NOMO-1 treated with dmso at 0.1 percent for 144 hours (cell line): ENCODE measurements around the gene KLF12.

ENCODE experiments used
- DNase-seq: peaks from one replicate; lab custom pipeline; 2025; ENCODE audit not compliant: unreplicated experiment; lab: John Stamatoyannopoulos, UW

KLF12 gene

DNA sequence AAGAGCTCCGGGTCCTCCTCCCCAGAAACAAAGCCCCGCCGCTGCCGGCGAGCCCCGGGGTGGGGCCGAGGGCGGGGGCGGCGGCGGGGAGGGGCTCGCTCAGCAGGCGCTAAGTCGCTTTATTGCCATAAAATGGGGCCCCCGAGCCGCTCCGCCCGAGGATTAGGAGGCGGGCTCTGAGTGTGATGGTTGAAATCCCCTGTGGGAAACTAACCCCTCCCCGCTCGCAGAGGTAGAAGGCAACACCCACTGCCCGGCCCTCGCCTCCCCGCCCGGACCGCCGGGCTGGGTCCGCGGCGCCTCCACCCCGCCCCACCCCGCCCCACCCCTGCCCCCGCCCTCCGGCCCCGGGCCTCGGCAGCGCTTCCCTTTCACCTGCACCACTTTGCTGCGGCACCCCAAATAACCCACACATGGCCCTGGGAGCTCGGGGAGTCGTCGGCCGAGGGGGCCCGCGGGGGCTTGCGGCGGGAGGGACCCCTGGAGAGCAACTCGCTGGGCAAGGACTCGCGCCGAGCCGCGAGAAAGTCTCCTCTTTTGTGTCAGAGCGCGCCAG lies at the start of gene KLF12:
Gene KLF12 (minus strand): TSS at position 184 of the 556 bp plus-strand sequence.
- DNase-seq, result no peak

DNA sequence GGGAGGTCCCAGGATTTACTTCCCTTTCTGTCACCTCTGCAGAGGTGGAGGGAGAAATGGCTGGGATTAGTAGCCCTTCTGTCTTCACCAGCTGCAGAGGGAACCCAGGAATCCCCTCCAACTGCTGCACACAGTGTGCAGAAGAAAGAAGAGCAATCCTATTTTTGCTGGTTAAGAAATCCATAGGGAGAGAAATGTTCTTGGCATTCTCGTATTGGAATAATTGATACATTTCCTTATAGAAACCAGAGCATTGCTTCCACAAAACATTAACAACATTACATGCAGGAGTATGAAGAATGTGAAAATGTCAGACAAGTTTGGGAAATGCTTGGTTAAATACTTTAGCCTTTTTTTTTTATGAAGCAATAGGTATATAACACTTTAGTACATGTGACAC lies 48.3 kb upstream of the KLF12 start:
- DNase-seq, result no peak

GRCh38 chr13:74174810-74175209 lies 40.6 kb upstream of the KLF12 start:
- no peak for DNase-seq

DNA sequence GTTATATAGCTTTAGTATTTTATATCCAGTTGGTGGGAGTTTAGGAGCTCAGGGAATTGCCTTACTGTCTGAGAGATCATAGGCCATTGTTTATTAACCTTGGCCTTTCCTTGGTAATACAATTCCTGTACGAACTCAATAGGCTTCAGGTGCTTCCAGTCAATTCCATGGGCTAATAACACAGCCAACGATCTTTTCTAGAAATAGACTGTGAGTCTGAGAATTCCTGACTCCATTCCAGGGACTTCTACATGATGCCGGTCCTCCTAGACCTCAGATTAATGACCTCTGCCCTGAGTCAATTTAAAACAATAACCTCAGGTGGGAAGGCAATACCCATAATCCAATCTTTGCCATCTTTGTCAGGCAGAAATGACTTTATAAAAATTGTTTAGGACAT lies 39.6 kb upstream of the KLF12 start:
- DNase-seq, result no peak

- no peak for DNase-seq
Observed at GRCh38 chr13:74171641-74172040, 37.4 kb upstream of the KLF12 start.

GRCh38 chr13:74169676-74170075 lies 35.5 kb upstream of the KLF12 start:
- no peak for DNase-seq

GRCh38 chr13:74168263-74168675 lies 34.1 kb upstream of the KLF12 start:
- no peak for DNase-seq

DNA sequence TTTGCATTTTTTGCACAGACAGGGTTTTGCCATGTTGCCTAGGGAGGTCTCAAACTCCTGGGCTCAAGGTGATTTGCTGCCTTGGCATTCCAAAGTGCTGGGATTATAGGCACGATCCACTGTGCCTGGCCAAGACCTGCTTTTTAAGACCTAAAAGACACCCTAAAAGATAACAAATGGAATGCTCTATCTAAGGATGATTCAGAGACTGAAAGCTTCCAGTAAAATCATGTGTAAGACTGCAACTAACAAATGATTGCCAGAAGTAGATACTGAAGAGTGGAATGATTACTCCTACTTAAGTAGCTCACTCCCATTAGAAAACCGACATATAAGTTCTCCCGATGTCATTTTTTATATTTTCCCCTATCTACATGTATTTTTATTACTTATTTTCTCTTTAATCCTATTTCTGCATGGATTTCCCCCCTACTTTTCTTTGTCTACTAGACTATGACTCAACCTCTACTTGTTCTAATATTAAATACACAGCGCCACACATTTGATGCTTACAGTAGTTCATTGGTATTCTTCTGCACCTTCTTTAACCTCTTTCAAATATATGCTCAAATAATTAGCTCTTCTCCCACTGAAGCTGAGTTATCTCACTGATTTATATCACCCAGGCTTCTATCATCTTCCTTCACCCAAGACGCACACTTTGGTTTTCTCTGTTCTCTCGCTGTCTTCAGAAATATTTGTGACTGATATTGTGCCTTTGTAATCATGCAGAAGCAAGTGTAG lies 32.2 kb upstream of the KLF12 start:
- no peak for DNase-seq

DNA sequence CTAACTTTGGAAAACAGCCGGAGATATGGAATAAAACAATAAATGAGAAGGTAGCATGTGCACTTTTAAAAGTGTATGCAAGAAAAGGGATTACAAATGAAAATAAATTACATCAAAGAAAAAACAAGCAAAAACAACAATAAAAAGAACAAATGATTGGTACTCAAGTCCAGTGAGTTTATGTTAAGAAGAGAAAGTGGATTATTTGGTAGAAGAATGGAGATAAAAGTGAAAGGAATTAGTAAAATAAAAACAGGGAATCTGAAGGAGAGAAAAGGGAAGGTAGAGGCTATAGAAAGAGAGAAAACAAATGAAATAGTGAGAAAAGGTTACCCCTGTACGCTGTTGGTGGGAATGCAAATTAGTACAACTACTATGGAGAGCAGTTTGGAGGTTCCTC lies 28.6 kb upstream of the KLF12 start:
- no peak for DNase-seq

- no peak for DNase-seq
Observed at GRCh38 chr13:74162135-74162534, 27.9 kb upstream of the KLF12 start.

GRCh38 chr13:74158571-74159352 lies 24.6 kb upstream of the KLF12 start:
- no peak for DNase-seq

DNA sequence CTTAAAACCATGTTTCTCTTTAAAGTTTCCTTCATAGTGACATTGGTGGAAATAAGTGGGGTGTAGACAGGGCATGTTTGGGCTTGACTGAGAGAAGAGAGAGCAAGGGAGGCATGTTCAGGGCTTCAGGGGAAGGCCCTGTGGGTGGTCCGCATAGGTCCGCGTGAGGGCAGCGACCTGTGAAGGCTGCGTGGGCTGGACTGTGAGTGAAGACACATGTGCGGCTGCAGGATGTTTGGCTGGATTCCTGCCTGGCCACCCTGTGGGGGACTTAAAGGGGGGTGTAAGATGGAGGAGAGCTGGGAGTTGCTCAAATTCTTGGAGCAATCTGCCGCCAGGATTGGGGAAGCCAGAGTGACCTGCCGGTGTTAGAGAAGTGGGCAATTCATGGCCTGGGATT lies 23.8 kb upstream of the KLF12 start:
- no peak for DNase-seq

DNA sequence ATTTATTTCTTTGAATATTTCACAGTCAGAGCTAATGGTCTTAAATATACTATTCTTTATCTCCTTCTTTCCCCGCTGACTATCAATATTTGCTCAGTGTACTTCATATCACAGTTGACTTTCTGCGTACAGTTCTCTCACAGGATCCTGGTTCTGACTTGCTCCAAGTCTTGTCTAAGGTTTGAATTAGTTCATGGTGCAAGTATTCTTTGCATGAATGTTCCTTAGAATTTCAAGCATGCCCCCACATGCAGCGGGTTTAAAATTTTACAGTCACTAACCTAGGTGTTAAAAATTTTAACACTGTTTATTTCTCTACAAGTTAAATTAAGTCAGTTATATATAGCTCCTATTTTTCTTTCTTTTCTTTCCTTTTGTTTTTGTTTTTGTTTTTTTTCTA lies 20.8 kb upstream of the KLF12 start:
- no peak for DNase-seq

GRCh38 chr13:74153316-74153715 lies 19.1 kb upstream of the KLF12 start:
- DNase-seq, result no peak

DNA sequence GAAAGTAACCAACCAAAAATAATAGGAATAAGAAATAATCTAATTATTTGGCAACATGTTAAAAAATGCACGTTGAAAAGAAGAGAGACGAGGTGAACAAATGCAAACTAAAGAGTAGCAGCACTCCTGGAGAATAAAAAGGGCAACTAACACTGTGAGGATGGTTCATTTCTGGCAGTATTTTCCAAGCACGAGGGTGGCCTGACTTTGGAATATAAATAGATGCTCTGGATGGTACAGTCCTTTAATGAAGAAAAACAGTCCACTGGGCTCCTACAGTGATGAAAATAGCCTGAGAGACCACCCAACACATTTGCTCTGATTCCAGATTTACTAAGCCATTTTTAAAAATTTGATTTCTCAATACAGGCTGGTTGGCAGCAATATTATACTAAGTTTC lies 17.7 kb upstream of the KLF12 start:
- no peak for DNase-seq

DNA sequence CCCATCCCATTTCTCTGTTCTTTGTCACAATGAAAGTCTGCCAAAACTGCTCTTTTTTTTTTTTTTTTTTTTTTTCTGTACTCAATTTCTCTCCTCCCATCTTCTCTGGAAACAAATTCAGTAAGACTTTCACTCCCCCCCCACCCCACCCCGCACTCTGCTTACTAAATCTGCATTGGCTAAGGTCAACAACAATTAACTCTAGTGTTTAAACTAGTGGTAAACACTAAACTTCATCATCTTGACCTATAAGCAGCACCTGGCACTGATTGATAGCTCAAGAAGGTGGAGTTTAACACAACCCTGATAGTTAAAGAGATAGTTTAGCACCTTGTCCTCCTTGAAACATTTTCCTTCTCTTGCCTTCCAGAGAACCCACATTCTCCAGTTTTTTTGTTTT lies 14.1 kb upstream of the KLF12 start:
- no peak for DNase-seq

GRCh38 chr13:74145249-74145975 lies 11.2 kb upstream of the KLF12 start:
- DNase-seq, result no peak

DNA sequence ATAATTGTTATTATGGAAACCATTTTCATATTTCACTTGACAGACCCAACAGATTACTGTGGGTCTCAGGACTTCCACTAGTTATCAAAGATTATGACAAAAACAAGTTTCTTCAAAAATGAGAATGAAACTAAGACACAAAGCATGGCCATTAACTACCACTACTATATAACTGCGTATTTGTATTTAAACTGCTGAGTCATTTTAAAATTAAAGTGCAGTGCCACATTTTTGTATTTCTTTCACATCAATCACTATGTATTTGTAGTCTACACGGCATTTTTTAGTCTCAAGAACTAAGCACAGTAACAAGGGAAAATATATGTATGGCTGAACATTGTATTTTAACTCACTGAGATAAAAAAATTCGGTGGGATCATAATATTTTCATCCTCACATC lies 10.1 kb upstream of the KLF12 start:
- DNase-seq, result no peak

- DNase-seq, result no peak
Observed at GRCh38 chr13:74142257-74142656, 8.1 kb upstream of the KLF12 start.

- DNase-seq, result no peak
Observed at GRCh38 chr13:74138241-74138640, 4.0 kb upstream of the KLF12 start.

GRCh38 chr13:74136084-74136658 lies 2.0 kb upstream of the KLF12 start:
- DNase-seq, result no peak
